Activated naive CD8-positive, alpha-beta T cell treated with anti-CD3 and anti-CD28 coated beads, Interleukin-2, amount 10 ng/mL, durations not matched to agents 7 days and 5 days (primary cell): ENCODE data around the gene IL11. TPM values are rescaled to one million over a fixed set of nuclear protein-coding genes. Genes with fewer than 3 reads are reported as not detected.

Experiments used
- ATAC-seq: fragments of 150-1000 bp; cut with Tn5 transposase; one replicate; pipeline ENCODE4 v1.10.0; 2021; ENCODE audit warnings: low read depth, moderate library complexity
- POLR2A ChIA-PET: fragments of 350-600 bp; sonication (Branson Sonifier 250); formaldehyde crosslinking; loops from one replicate; lab custom pipeline; 2021; ENCODE audit warnings: antibody characterized with exemption; lab: Charles Lee
- DNase-seq: peaks from one replicate; pipeline ENCODE4 v3.0.0; 2021
- H3K27ac Mint-ChIP-seq: one replicate; pipeline ENCODE4 v1.8.0; 2022; ENCODE audit warnings: mild to moderate bottlenecking, mixed read lengths
- H3K27me3 Mint-ChIP-seq: one replicate; pipeline ENCODE4 v1.8.0; 2022; ENCODE audit warnings: mild to moderate bottlenecking, moderate library complexity, mixed read lengths
- H3K36me3 Mint-ChIP-seq: one replicate; pipeline ENCODE4 v1.8.0; 2021; ENCODE audit warnings: mild to moderate bottlenecking, mixed read lengths
- H3K4me1 Mint-ChIP-seq: one replicate; pipeline ENCODE4 v1.8.0; 2021; ENCODE audit warnings: mixed read lengths
- H3K4me3 Mint-ChIP-seq: one replicate; pipeline ENCODE4 v1.8.0; 2022; ENCODE audit warnings: mild to moderate bottlenecking, moderate library complexity, mixed read lengths
- H3K9me3 Mint-ChIP-seq: one replicate; pipeline ENCODE4 v1.8.0; 2021; ENCODE audit warnings: mixed read lengths
- total RNA-seq, 2 experiments: library from RNA; stranded (reverse); gene quantifications; one replicate each; pipeline ENCODE4 v1.2.3, GENCODE V29; 2021

Gene IL11
- total RNA-seq, 2 experiments from 2014 or later = 0.53 to 0.60 TPM

- Mint-ChIP-seq H3K36me3 (peaks cover 4% of the 10 kb centered on the region), H3K9me3 (no peaks in the 10 kb centered on the region), H3K27ac (no peak overlapping the region), H3K27me3 (peaks cover 23% of the 10 kb centered on the region), H3K4me3 (no peak overlapping the region), H3K4me1 (peaks cover 13% of the 10 kb centered on the region)
- POLR2A ChIA-PET = interaction anchor here (0.5 to 1.8 kb wide), 3 partner anchors 9 to 61 kb away, joined by 3 to 7 read pairs (median 3); partner anchors contain the start of genes KMT5C and TMEM150B
- ATAC-seq (no peak), DNase-seq (no peak)
These were observed 21.8 kb downstream of the IL11 start for GRCh38 chr19:55348317-55349034.

GRCh38 chr19:55347442-55348009 is 22.7 kb downstream of the IL11 start:
- peaks cover 13% of the 10 kb centered on the region for H3K27me3 Mint-ChIP-seq
- H3K4me3 Mint-ChIP-seq = no peak overlapping the region
- H3K4me1 Mint-ChIP-seq = peaks cover 11% of the 10 kb centered on the region
- POLR2A ChIA-PET = interaction anchor here (0.5 to 1.8 kb wide), 3 partner anchors 8 to 277 kb away, joined by 3 to 7 read pairs (median 3); partner anchors contain the start of genes KMT5C, TMEM150B and ZNF784
- H3K9me3 Mint-ChIP-seq = no peaks in the 10 kb centered on the region
- H3K27ac Mint-ChIP-seq = no peak overlapping the region
- H3K36me3 Mint-ChIP-seq = peaks cover 9% of the 10 kb centered on the region
- DNase-seq = no peak
- ATAC-seq = no peak

GRCh38 chr19:55346725-55347441 is 23.4 kb downstream of the IL11 start:
- H3K9me3 Mint-ChIP-seq = no peaks in the 10 kb centered on the region
- POLR2A ChIA-PET = interaction anchor here (1.2 kb wide), 1 partner anchor 22 kb away, joined by 3 read pairs; the partner anchor contains the start of gene TMEM150B
- H3K36me3 Mint-ChIP-seq = peaks cover 9% of the 10 kb centered on the region
- ATAC-seq = no peak
- no peak overlapping the region for H3K4me3 Mint-ChIP-seq
- H3K27me3 Mint-ChIP-seq = peaks cover 8% of the 10 kb centered on the region
- H3K27ac Mint-ChIP-seq = no peak overlapping the region
- H3K4me1 Mint-ChIP-seq = peaks cover 8% of the 10 kb centered on the region
- no peak for DNase-seq

GRCh38 chr19:55345818-55346724 is 24.2 kb downstream of the IL11 start:
- ATAC-seq (no peak), DNase-seq (no peak)
- Mint-ChIP-seq H3K27me3 (peaks cover under 1% of the 10 kb centered on the region), H3K36me3 (peaks cover 11% of the 10 kb centered on the region), H3K4me1 (peaks cover 6% of the 10 kb centered on the region), H3K27ac (no peak overlapping the region), H3K4me3 (no peak overlapping the region), H3K9me3 (no peaks in the 10 kb centered on the region)
- POLR2A ChIA-PET = interaction anchor here (1.3 kb wide), 1 partner anchor 37 kb away, joined by 3 read pairs; no protein-coding TSS in a partner anchor

- H3K36me3 Mint-ChIP-seq = peaks cover 11% of the 10 kb centered on the region
- ATAC-seq (no peak), DNase-seq (no peak)
- H3K9me3 Mint-ChIP-seq = no peaks in the 10 kb centered on the region
- no peak overlapping the region for H3K27ac Mint-ChIP-seq
- no peaks in the 10 kb centered on the region for H3K27me3 Mint-ChIP-seq
- POLR2A ChIA-PET = interaction anchor here (1.3 kb wide), 1 partner anchor 38 kb away, joined by 3 read pairs; no protein-coding TSS in a partner anchor
- no peak overlapping the region for H3K4me3 Mint-ChIP-seq
- H3K4me1 Mint-ChIP-seq = peaks cover 6% of the 10 kb centered on the region
These were observed 25.0 kb downstream of the IL11 start for GRCh38 chr19:55345101-55345817.

- Mint-ChIP-seq H3K27ac (no peak overlapping the region), H3K4me3 (no peak overlapping the region), H3K4me1 (peaks cover 7% of the 10 kb centered on the region), H3K36me3 (peaks cover 11% of the 10 kb centered on the region), H3K27me3 (no peaks in the 10 kb centered on the region), H3K9me3 (no peaks in the 10 kb centered on the region)
- DNase-seq (no peak), ATAC-seq (no peak)
- POLR2A ChIA-PET = no interaction called here
These were observed 25.8 kb downstream of the IL11 start for GRCh38 chr19:55344444-55344843.

- peaks cover 7% of the 10 kb centered on the region for H3K36me3 Mint-ChIP-seq
- POLR2A ChIA-PET = interaction anchor here (1.1 kb wide), 1 partner anchor 45 kb away, joined by 3 read pairs; no protein-coding TSS in a partner anchor
- no peak for DNase-seq
- ATAC-seq = no peak
- H3K9me3 Mint-ChIP-seq = no peaks in the 10 kb centered on the region
- H3K27me3 Mint-ChIP-seq = peaks cover 5% of the 10 kb centered on the region
- peak overlapping the region; percentile 77 for H3K4me3 Mint-ChIP-seq
- H3K4me1 Mint-ChIP-seq = peaks cover 14% of the 10 kb centered on the region
- peak overlapping the region; percentile 72 for H3K27ac Mint-ChIP-seq
These were observed 28.4 kb downstream of the IL11 start for GRCh38 chr19:55341595-55342531.

- Mint-ChIP-seq H3K36me3 (peaks cover 7% of the 10 kb centered on the region), H3K27ac (peak overlapping the region; percentile 94), H3K4me3 (peak overlapping the region; percentile 93), H3K27me3 (peaks cover 11% of the 10 kb centered on the region), H3K9me3 (no peaks in the 10 kb centered on the region), H3K4me1 (peaks cover 14% of the 10 kb centered on the region)
- POLR2A ChIA-PET = interaction anchor here (0.8 to 1.1 kb wide), 4 partner anchors 9 to 66 kb away, joined by 3 to 4 read pairs (median 4); partner anchors contain the start of genes TMEM238 and UBE2S
- DNase-seq = peak; percentile 67
- ATAC-seq = no peak
These were observed 29.1 kb downstream of the IL11 start for GRCh38 chr19:55341171-55341588.

GRCh38 chr19:55340784-55341147 is 29.5 kb downstream of the IL11 start:
- POLR2A ChIA-PET = interaction anchor here (0.8 to 1.1 kb wide), 4 partner anchors 9 to 67 kb away, joined by 3 to 4 read pairs (median 4); partner anchors contain the start of genes TMEM238 and UBE2S
- Mint-ChIP-seq H3K36me3 (peaks cover 7% of the 10 kb centered on the region), H3K4me1 (peaks cover 14% of the 10 kb centered on the region), H3K9me3 (no peaks in the 10 kb centered on the region), H3K4me3 (peak overlapping the region; percentile 93), H3K27me3 (peaks cover 15% of the 10 kb centered on the region), H3K27ac (peak overlapping the region; percentile 94)
- ATAC-seq (no peak), DNase-seq (peak; percentile 60)

GRCh38 chr19:55339889-55340783 is 30.1 kb downstream of the IL11 start:
- no peak for ATAC-seq
- Mint-ChIP-seq H3K4me3 (peak overlapping the region; percentile 97), H3K4me1 (peaks cover 14% of the 10 kb centered on the region), H3K27ac (peak overlapping the region; percentile 98), H3K27me3 (peaks cover 15% of the 10 kb centered on the region), H3K36me3 (peaks cover 7% of the 10 kb centered on the region), H3K9me3 (no peaks in the 10 kb centered on the region)
- POLR2A ChIA-PET = interaction anchor here (0.6 to 2.4 kb wide), 25 partner anchors 8 to 285 kb away, joined by 3 to 28 read pairs (median 6); partner anchors contain the start of genes COX6B2, HSPBP1, ISOC2 and NAT14
- DNase-seq = no peak
